Parathyroid adenoma (tissue), 2 donors: ENCODE data around the gene DLX2.
"Not testable (repeated sequence)": the region's sequence is repeated elsewhere in the genome, so short reads cannot be mapped to it uniquely, and the experiment has no call there.

ENCODE experiments used
- H2AFZ ChIP-seq: fragments of 300-600 bp; sonication (generic); one replicate; pipeline ENCODE4 v1.7.0; 2017; ENCODE audit warnings: antibody characterized with exemption, mild to moderate bottlenecking
- H3K27ac ChIP-seq: fragments of 300-600 bp; sonication (generic); one replicate; pipeline ENCODE4 v1.7.0; 2017
- H3K27me3 ChIP-seq: fragments of 300-600 bp; sonication (generic); one replicate; pipeline ENCODE4 v1.7.0; 2017; ENCODE audit warnings: low read length; ENCODE audit not compliant: control insufficient read depth, insufficient read depth
- H3K36me3 ChIP-seq: fragments of 300-600 bp; sonication (generic); one replicate; pipeline ENCODE4 v1.7.0; 2017; ENCODE audit warnings: low read length; ENCODE audit not compliant: control insufficient read depth, insufficient read depth
- H3K4me1 ChIP-seq: fragments of 300-600 bp; sonication (generic); one replicate; pipeline ENCODE4 v1.7.0; 2017; ENCODE audit warnings: control low read depth
- H3K4me2 ChIP-seq: fragments of 300-600 bp; sonication (generic); one replicate; pipeline ENCODE4 v1.7.0; 2017; ENCODE audit warnings: low read length
- H3K4me3 ChIP-seq: fragments of 300-600 bp; sonication (generic); one replicate; pipeline ENCODE4 v1.7.0; 2017; ENCODE audit warnings: low read depth, low read length
- H3K79me2 ChIP-seq: fragments of 300-600 bp; sonication (generic); one replicate; pipeline ENCODE4 v1.7.0; 2017; ENCODE audit warnings: control low read depth
- H3K9ac ChIP-seq: fragments of 300-600 bp; sonication (generic); one replicate; pipeline ENCODE4 v1.7.0; 2017; ENCODE audit warnings: mild to moderate bottlenecking
- H3K9me3 ChIP-seq: fragments of 300-600 bp; sonication (generic); one replicate; pipeline ENCODE4 v1.7.0; 2017; ENCODE audit warnings: low read length; ENCODE audit not compliant: control insufficient read depth
- CTCF ChIP-seq: fragments of 300-600 bp; sonication (generic); IDR thresholded peaks from one replicate; pipeline ENCODE4 v1.7.0; 2017; ENCODE audit warnings: antibody characterized with exemption, mild to moderate bottlenecking
- donor health status: primary hyperparathyroidism.

Gene DLX2

GRCh38 chr2:172074254-172074653, 28.4 kb downstream of the DLX2 start:
- no peak for TF ChIP-seq CTCF
- H3K4me2 ChIP-seq = no peak overlapping the region

GRCh38 chr2:172073518-172073917, 29.2 kb downstream of the DLX2 start:
- Histone ChIP-seq H3K4me2 (no peak overlapping the region), H3K4me1 (no peaks in the 10 kb centered on the region), H3K9ac (no peak overlapping the region), H3K4me3 (no peak overlapping the region), H3K9me3 (no peaks in the 10 kb centered on the region), H3K36me3 (no peaks in the 10 kb centered on the region), H3K79me2 (no peaks in the 10 kb centered on the region), H2AFZ (no peak overlapping the region), H3K27me3 (no peaks in the 10 kb centered on the region), H3K27ac (no peak overlapping the region)
- TF ChIP-seq CTCF = no peak

More at GRCh38 chr2:172074254-172074653, 28.4 kb downstream of the DLX2 start:
- Histone ChIP-seq H3K79me2 (no peaks in the 10 kb centered on the region), H3K4me3 (no peak overlapping the region), H3K9me3 (no peaks in the 10 kb centered on the region), H2AFZ (no peak overlapping the region), H3K27me3 (no peaks in the 10 kb centered on the region), H3K27ac (no peak overlapping the region), H3K36me3 (no peaks in the 10 kb centered on the region), H3K4me1 (no peaks in the 10 kb centered on the region), H3K9ac (no peak overlapping the region)

- no peaks in the 10 kb centered on the region for H3K9me3 ChIP-seq
- no peaks in the 10 kb centered on the region for H3K27me3 ChIP-seq
- H3K27ac ChIP-seq = no peak overlapping the region
- no peak overlapping the region for H3K9ac ChIP-seq
- no peaks in the 10 kb centered on the region for H3K36me3 ChIP-seq
- H3K4me2 ChIP-seq = no peak overlapping the region
- H3K4me3 ChIP-seq = no peak overlapping the region
- H2AFZ ChIP-seq = no peak overlapping the region
- H3K79me2 ChIP-seq = no peaks in the 10 kb centered on the region
- no peaks in the 10 kb centered on the region for H3K4me1 ChIP-seq
- TF ChIP-seq CTCF = no peak
Observed at GRCh38 chr2:172072706-172073105, 30.0 kb downstream of the DLX2 start.

- Histone ChIP-seq H3K9ac (no peak overlapping the region), H3K79me2 (no peaks in the 10 kb centered on the region), H3K27me3 (no peaks in the 10 kb centered on the region), H3K9me3 (no peaks in the 10 kb centered on the region), H3K36me3 (no peaks in the 10 kb centered on the region), H3K27ac (no peak overlapping the region), H3K4me1 (no peaks in the 10 kb centered on the region), H2AFZ (no peak overlapping the region), H3K4me2 (no peak overlapping the region), H3K4me3 (no peak overlapping the region)
- TF ChIP-seq CTCF = no peak
Observed at GRCh38 chr2:172072303-172072702, 30.4 kb downstream of the DLX2 start.

GRCh38 chr2:172070936-172071335, 31.8 kb downstream of the DLX2 start:
- Histone ChIP-seq H3K9ac (no peak overlapping the region), H3K79me2 (no peaks in the 10 kb centered on the region), H3K4me3 (no peak overlapping the region), H3K27ac (no peak overlapping the region), H3K9me3 (no peaks in the 10 kb centered on the region), H3K4me1 (no peaks in the 10 kb centered on the region), H3K36me3 (no peaks in the 10 kb centered on the region), H2AFZ (no peak overlapping the region), H3K27me3 (no peaks in the 10 kb centered on the region), H3K4me2 (no peak overlapping the region)
- no peak for TF ChIP-seq CTCF

- H3K27me3 ChIP-seq, H2AFZ ChIP-seq, H3K27ac ChIP-seq, H3K36me3 ChIP-seq, H3K9ac ChIP-seq, H3K79me2 ChIP-seq, H3K9me3 ChIP-seq, H3K4me2 ChIP-seq, H3K4me3 ChIP-seq, H3K4me1 ChIP-seq: not testable (repeated sequence)
Observed at GRCh38 chr2:172067905-172068304, 34.8 kb downstream of the DLX2 start.
